Islet of Langerhans (tissue), 1 donor: ENCODE measurements around the gene FOLR1.

Experiments used
- FAIRE-seq: peaks from one replicate; lab custom pipeline; 2011; peaks lifted over from hg19 to GRCh38; lab: Jason Lieb, UNC

Gene FOLR1

GRCh38 chr11:72223615-72224563, 31.9 kb downstream of the FOLR1 start:
- FAIRE-seq, result no peak

GRCh38 chr11:72224564-72225410, 32.8 kb downstream of the FOLR1 start, which contains the start of gene INPPL1:
TSS of gene INPPL1 (plus strand) at chr11:72224767. CDS start at chr11:72224985, 218 bp downstream.
- no peak for FAIRE-seq

- FAIRE-seq, result no peak
Observed at GRCh38 chr11:72225411-72225951, 33.5 kb downstream of the FOLR1 start.

- no peak for FAIRE-seq
Observed at GRCh38 chr11:72226701-72227100, 34.8 kb downstream of the FOLR1 start.

- no peak for FAIRE-seq
Observed at GRCh38 chr11:72227316-72228228, 35.6 kb downstream of the FOLR1 start.

- no peak for FAIRE-seq
Observed at GRCh38 chr11:72228229-72228843, 36.4 kb downstream of the FOLR1 start.

GRCh38 chr11:72228844-72229231, 36.9 kb downstream of the FOLR1 start:
- no peak for FAIRE-seq

GRCh38 chr11:72229336-72229924, 37.5 kb downstream of the FOLR1 start:
- FAIRE-seq, result no peak

- no peak for FAIRE-seq
Observed at GRCh38 chr11:72229925-72230763, 38.2 kb downstream of the FOLR1 start.

- no peak for FAIRE-seq
Observed at GRCh38 chr11:72230764-72231365, 38.9 kb downstream of the FOLR1 start.

- FAIRE-seq, result no peak
Observed at GRCh38 chr11:72231396-72232259, 39.7 kb downstream of the FOLR1 start.

GRCh38 chr11:72232260-72233055, 40.5 kb downstream of the FOLR1 start:
- no peak for FAIRE-seq

GRCh38 chr11:72233056-72233772, 41.3 kb downstream of the FOLR1 start:
- FAIRE-seq, result no peak

GRCh38 chr11:72233773-72234513, 42.0 kb downstream of the FOLR1 start:
- no peak for FAIRE-seq

- no peak for FAIRE-seq
Observed at GRCh38 chr11:72234514-72234830, 42.5 kb downstream of the FOLR1 start.

GRCh38 chr11:72234920-72235319, 43.0 kb downstream of the FOLR1 start:
- no peak for FAIRE-seq
